ENCODE results near the gene ARRB1. TPM values are rescaled to one million over a fixed set of nuclear protein-coding genes. Genes with fewer than 3 reads are reported as not detected.

The ARRB1 gene
- polyA plus RNA-seq, 1 of the 3 experiments (the other 2 are of a cell fraction): 7.0 TPM

DNA sequence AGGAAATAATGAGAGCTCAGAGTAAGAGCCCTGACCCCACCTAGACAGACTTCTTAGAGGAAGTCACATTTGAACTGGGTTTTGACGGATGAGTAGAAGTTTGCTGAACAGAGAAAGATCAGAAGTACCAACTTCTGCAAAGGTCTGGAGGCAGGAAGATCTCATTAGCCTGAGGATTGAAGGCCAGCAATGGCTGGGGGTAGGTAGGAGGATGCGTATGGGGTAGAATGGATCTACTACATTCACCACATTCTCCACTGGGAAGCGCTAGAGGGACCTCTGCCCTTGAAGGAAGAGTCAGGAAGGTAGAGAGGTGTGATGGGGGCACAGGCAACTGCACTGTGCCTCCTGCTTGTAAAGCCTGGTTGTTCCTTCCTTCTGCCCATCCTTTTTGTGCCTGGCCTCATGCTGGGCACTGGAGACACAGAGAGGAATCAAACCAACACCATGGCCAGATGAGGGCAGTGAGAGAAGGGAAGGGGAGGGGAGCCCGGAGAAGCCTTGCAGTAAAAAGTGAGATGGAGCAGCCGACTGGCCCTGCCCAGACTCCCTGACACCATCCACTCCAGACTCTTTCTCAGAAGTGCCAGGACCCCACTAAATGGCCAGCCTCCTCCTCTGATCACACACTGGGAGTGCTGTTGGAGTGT is 106.0 kb downstream of the ARRB1 start:
- Histone ChIP-seq H3K27ac (ENCODE audit: low read depth in 2 of 2, low read length in 1 of 2) (no peak overlapping the region), H3K27me3 (ENCODE audit: insufficient read depth) (peaks cover 38% of the 10 kb centered on the region), H3K79me2 (ENCODE audit: insufficient read depth) (no peaks in the 10 kb centered on the region), H3K9me3 (no peaks in the 10 kb centered on the region), H2AFZ (ENCODE audit: low read depth) (no peak overlapping the region), H3K9me2 (no peaks in the 10 kb centered on the region), H3F3A (replicated peaks; ENCODE audit: insufficient read depth) (no peaks in the 10 kb centered on the region), H3K36me3 (replicated peaks in 1 of 2; ENCODE audit: control insufficient read depth in 1 of 2, insufficient read depth in 2 of 2, low read length in 1 of 2) (no peaks in the 10 kb centered on the region), H3K4me3 (ENCODE audit: low read depth in 2 of 2, low read length in 1 of 2) (no peak overlapping the region), H3K4me2 (no peak overlapping the region), H3K4me1 (ENCODE audit: control insufficient read depth in 1 of 2, insufficient read depth in 2 of 2, low read depth in 1 of 2, low read length in 1 of 2) (peaks cover 0 to 5% of the 10 kb centered on the region in 2 experiments; a peak in 1 of 4 replicates), H3K9ac (no peak overlapping the region), H4K20me1 (ENCODE audit: insufficient read depth) (no peaks in the 10 kb centered on the region)
- TF ChIP-seq TAF1 (IDR thresholded peaks at IDR 0.05; ENCODE audit: borderline replicate concordance, low read depth, low read length): no peak
- TF ChIP-seq MXI1 (IDR thresholded peaks at IDR 0.05; ENCODE audit: low read depth, low read length): no peak
- TF ChIP-seq CHD2 (IDR thresholded peaks at IDR 0.05; ENCODE audit: low read length, partially characterized antibody): no peak
- no peak for TF ChIP-seq GATA2 (CRISPR knock-in tag; IDR thresholded peaks at IDR 0.05)
- no peak for TF ChIP-seq YY1 (IDR thresholded peaks at IDR 0.05; ENCODE audit: low read depth)
- no peak for TF ChIP-seq POLR2AphosphoS5 (IDR thresholded peaks at IDR 0.05; ENCODE audit: low read depth, low read length)
- TF ChIP-seq RFX5 (IDR thresholded peaks at IDR 0.05; ENCODE audit: low read length): no peak
- TF ChIP-seq NFIC (IDR thresholded peaks at IDR 0.05; ENCODE audit: borderline replicate concordance): no peak
- TF ChIP-seq, protein P1, sequence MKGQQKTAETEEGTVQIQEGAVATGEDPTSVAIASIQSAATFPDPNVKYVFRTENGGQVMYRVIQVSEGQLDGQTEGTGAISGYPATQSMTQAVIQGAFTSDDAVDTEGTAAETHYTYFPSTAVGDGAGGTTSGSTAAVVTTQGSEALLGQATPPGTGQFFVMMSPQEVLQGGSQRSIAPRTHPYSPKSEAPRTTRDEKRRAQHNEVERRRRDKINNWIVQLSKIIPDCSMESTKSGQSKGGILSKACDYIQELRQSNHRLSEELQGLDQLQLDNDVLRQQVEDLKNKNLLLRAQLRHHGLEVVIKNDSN (IDR thresholded peaks at IDR 0.05; ENCODE audit: borderline replicate concordance, low read depth): no peak
- TF ChIP-seq, protein P2, sequence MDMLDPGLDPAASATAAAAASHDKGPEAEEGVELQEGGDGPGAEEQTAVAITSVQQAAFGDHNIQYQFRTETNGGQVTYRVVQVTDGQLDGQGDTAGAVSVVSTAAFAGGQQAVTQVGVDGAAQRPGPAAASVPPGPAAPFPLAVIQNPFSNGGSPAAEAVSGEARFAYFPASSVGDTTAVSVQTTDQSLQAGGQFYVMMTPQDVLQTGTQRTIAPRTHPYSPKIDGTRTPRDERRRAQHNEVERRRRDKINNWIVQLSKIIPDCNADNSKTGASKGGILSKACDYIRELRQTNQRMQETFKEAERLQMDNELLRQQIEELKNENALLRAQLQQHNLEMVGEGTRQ (IDR thresholded peaks at IDR 0.05; ENCODE audit: borderline replicate concordance, low read depth, low read length): no peak
- no peak for TF ChIP-seq SIN3A (IDR thresholded peaks at IDR 0.05; ENCODE audit: borderline replicate concordance, low read depth, low read length)
- no peak for TF ChIP-seq CTCF (IDR thresholded peaks at IDR 0.05)
- ChIA-PET POLR2A (no interaction called here), CTCF (interaction anchor here (1.2 to 17.5 kb wide), 6 partner anchors 17 to 315 kb away, joined by 3 to 1115 read pairs (median 186); partner anchors contain the start of gene SLCO2B1)
- DNase-seq: peak; percentile 6
- 71% methylated on average over 5 of the region's 5 CpGs for WGBS (ENCODE audit: low lambda C conversion rate)

Measured in SK-N-SH (cell line).